Natural killer cell (primary cell): ENCODE data around the gene LYPD4. TPM values are rescaled to one million over a fixed set of nuclear protein-coding genes. Genes with fewer than 3 reads are reported as not detected.
A peak's percentile ranks its signal among the peaks of the same experiment; 100 is the strongest.

Source experiments
- ATAC-seq, 3 donors: fragments of 150-1000 bp in 2 of 3; fragments of 200-7000 bp in 1 of 3; cut with Tn5 transposase; 1 replicate in 1 of 3; 2 replicates in 2 of 3; pipeline ENCODE4 v1.10.0; 2021; ENCODE audit warnings: mild to moderate bottlenecking in 2 of 3, moderate library complexity in 2 of 3
- DNase-seq, 2 donors: peaks; one replicate each; pipeline versions ENCODE4 v3.0.0 to v3.0.0-alpha.2; 2013 to 2021; ENCODE audit warnings: mixed read lengths in 1 of 2
- H3K27ac ChIP-seq: one replicate; pipeline ENCODE4 v1.5.1; 2013; ENCODE audit warnings: mild to moderate bottlenecking, low read length
- H3K27me3 ChIP-seq: one replicate; pipeline ENCODE4 v1.6.1; 2013; ENCODE audit warnings: low read length; ENCODE audit not compliant: control insufficient read depth, insufficient read depth
- H3K36me3 ChIP-seq: one replicate; pipeline ENCODE4 v1.6.1; 2013; ENCODE audit warnings: low read length; ENCODE audit not compliant: control insufficient read depth, insufficient read depth
- H3K4me1 ChIP-seq: one replicate; pipeline ENCODE4 v1.6.1; 2013; ENCODE audit warnings: low read length; ENCODE audit not compliant: control insufficient read depth, insufficient read depth
- H3K4me3 ChIP-seq: one replicate; pipeline ENCODE4 v1.5.1; 2013; ENCODE audit warnings: low read length
- H3K9me3 ChIP-seq: one replicate; pipeline ENCODE4 v1.6.1; 2013; ENCODE audit warnings: low read length; ENCODE audit not compliant: control insufficient read depth, insufficient read depth
- H3K27ac Mint-ChIP-seq, 2 donors: one replicate each; pipeline ENCODE4 v1.8.0; 2022; ENCODE audit warnings: mild to moderate bottlenecking in 2 of 2, mixed read lengths in 2 of 2, moderate library complexity in 1 of 2
- H3K27me3 Mint-ChIP-seq, 2 donors: one replicate each; pipeline ENCODE4 v1.8.0; 2022; ENCODE audit warnings: low read depth in 2 of 2, mixed read lengths in 2 of 2
- H3K36me3 Mint-ChIP-seq: one replicate; pipeline ENCODE4 v1.8.0; 2022; ENCODE audit warnings: mixed read lengths
- H3K4me1 Mint-ChIP-seq, 2 donors: one replicate each; pipeline ENCODE4 v1.8.0; 2022; ENCODE audit warnings: mixed read lengths in 2 of 2
- H3K4me3 Mint-ChIP-seq: one replicate; pipeline ENCODE4 v1.8.0; 2022; ENCODE audit warnings: mild to moderate bottlenecking, moderate library complexity, mixed read lengths
- H3K9me3 Mint-ChIP-seq, 2 donors: one replicate each; pipeline ENCODE4 v1.8.0; 2022; ENCODE audit warnings: mixed read lengths in 2 of 2
- WGBS: methylation state at CpG from one replicate; pipeline ENCODE4 v1.1.7; 2013; ENCODE audit warnings: missing lambda C conversion rate; ENCODE audit not compliant: insufficient coverage; 5-methylcytosine and 5-hydroxymethylcytosine counted together
- intact Hi-C: fragments of 100-400 bp; cut with micrococcal nuclease; formaldehyde crosslinking; loops from one replicate; pipeline ENCODE4 v1.14.2; 2022
- total RNA-seq, 4 donors: library from RNA; stranded (reverse); fragments of 120-200 nt in 1 of 4; gene quantifications; one replicate each; pipeline versions ENCODE4 v1.2.3 to v1.2.4, GENCODE V29; 2013 to 2022
- TF ChIP-seq, protein P1 (sequence below): fragments of 200-600 bp; IDR thresholded peaks from one replicate; pipeline ENCODE4 v1.8.0; 2022; ENCODE audit warnings: antibody characterized with exemption

The LYPD4 gene
- total RNA-seq, 3 donors from 2014 or later (not counting 1 experiment from before 2014, with no cell fraction given), result not detected

DNA sequence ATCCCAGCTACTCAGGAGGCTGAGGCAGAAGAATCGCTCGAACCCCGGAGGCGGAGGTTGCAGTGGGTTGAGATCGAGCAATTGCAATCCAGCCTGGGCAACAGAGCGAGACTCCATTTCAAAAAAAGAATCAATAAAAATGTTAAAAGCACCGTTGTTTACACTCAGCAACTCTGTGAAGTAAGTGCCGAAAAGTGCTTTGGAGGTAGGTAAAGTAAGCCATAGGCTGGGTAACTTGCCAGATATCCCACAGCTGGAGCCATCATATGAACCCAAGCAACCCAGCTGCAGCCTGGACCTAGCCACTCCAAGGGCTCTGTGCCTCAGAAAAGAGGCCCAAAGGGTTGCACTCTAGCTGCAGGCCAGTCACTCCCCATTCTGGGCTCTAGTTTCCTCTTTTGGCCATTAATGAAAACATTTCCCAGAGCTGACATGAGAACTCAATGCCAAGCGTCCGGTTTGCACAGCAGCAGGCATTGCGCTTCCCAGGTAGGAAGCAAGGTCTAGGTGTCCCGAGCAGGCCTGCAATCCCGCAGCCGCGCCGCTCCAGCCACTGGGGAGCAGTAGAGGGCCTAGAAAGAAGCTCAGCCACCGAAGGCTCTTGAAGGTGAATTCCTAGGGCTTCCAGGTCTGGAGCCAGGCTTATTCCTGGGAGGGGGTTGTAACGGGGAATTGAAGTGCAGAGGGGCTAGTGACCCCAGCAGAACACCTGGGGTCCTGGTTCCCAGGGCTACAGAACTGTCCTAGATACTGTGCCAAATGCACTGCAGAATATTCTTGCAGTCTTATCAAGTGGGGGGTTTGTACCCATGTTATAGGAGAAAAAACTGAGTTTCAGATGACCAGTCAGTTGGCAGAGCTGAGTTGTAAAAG lies 28.5 kb upstream of the LYPD4 start:
- peaks cover 39 to 64% of the 10 kb centered on the region in 2 donors for H3K4me1 Mint-ChIP-seq
- H3K27ac Mint-ChIP-seq, result peak overlapping the region; percentile 95 to 97
- TF ChIP-seq, protein P1, sequence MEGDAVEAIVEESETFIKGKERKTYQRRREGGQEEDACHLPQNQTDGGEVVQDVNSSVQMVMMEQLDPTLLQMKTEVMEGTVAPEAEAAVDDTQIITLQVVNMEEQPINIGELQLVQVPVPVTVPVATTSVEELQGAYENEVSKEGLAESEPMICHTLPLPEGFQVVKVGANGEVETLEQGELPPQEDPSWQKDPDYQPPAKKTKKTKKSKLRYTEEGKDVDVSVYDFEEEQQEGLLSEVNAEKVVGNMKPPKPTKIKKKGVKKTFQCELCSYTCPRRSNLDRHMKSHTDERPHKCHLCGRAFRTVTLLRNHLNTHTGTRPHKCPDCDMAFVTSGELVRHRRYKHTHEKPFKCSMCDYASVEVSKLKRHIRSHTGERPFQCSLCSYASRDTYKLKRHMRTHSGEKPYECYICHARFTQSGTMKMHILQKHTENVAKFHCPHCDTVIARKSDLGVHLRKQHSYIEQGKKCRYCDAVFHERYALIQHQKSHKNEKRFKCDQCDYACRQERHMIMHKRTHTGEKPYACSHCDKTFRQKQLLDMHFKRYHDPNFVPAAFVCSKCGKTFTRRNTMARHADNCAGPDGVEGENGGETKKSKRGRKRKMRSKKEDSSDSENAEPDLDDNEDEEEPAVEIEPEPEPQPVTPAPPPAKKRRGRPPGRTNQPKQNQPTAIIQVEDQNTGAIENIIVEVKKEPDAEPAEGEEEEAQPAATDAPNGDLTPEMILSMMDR, result peak; percentile 82
- H3K36me3 Mint-ChIP-seq, result no peaks in the 10 kb centered on the region
- DNase-seq, result peak; percentile 68 to 81
- H3K9me3 Mint-ChIP-seq, result no peaks in the 10 kb centered on the region
- no peaks in the 10 kb centered on the region for H3K27me3 ChIP-seq
- no peaks in the 10 kb centered on the region for H3K27me3 Mint-ChIP-seq
- no peak overlapping the region for H3K4me3 ChIP-seq
- WGBS, result 45% methylated on average over 18 of the region's 18 CpGs
- ATAC-seq, result peak in 1 of 3 donors; percentile 19
- peaks cover 26% of the 10 kb centered on the region for H3K36me3 ChIP-seq
- no peaks in the 10 kb centered on the region for H3K9me3 ChIP-seq
- peak overlapping the region; percentile 76 for H3K4me3 Mint-ChIP-seq
- intact Hi-C loops, result loop anchor here (1.0 kb wide), 3 partner anchors 14 to 78 kb away; no protein-coding TSS in a partner anchor
- H3K27ac ChIP-seq, result peak overlapping the region; percentile 79
- H3K4me1 ChIP-seq, result peaks cover 100% of the 10 kb centered on the region

- WGBS, result 76% methylated on average over 12 of the region's 12 CpGs
- TF ChIP-seq, protein P1, result no peak
- ATAC-seq, result no peak
- Histone ChIP-seq H3K27ac (peak overlapping the region; percentile 79), H3K36me3 (peaks cover 27% of the 10 kb centered on the region), H3K27me3 (no peaks in the 10 kb centered on the region), H3K9me3 (no peaks in the 10 kb centered on the region), H3K4me1 (peaks cover 94% of the 10 kb centered on the region), H3K4me3 (no peak overlapping the region)
- Mint-ChIP-seq H3K9me3 (no peaks in the 10 kb centered on the region), H3K27ac (peak overlapping the region; percentile 95 to 97), H3K27me3 (no peaks in the 10 kb centered on the region), H3K4me1 (peaks cover 36 to 63% of the 10 kb centered on the region in 2 donors), H3K4me3 (peak overlapping the region; percentile 50), H3K36me3 (no peaks in the 10 kb centered on the region)
- intact Hi-C loops, result no loop called here
- peak in 1 of 2 donors; percentile 20 for DNase-seq
Measured at GRCh38 chr19:41872384-41872774, 27.9 kb upstream of the LYPD4 start.

DNA sequence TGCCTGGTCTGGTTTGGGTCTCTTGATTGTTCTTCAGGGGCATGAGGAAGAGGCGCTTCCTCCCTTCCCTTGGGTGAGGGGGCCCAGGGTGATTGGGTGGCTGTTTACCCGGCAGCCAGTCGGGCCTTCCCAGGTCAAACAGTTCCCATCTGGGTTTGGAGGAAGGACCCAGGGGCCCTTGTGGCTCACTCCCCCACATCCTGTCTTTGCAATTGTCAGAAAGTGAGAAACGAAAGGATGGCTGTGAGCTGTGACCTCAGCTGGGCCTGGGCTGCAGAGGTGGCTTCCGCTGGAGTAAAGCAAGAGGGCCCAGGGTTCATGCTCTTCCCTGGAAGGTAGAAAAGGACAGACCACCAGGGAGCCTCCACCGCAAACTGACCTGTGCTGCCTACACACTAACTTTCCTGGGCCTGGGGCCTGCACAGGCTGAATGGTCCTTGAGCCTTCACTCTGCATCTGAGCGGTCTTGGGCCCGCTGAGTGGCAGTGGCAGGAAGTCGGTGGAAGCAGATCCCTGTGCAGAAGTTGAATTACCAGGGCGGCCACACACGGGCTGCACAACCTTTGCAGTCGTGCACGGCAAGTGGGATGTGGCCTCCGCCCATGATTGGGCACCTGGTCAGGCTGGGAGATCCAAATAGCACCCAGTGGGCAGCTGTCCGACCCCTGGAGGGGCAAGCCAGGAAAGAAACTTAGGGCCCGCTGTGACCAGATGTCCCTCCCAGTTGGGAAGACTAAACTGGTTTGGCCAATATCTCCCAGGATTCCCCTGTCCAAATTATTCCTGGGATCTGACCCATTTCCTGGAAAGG lies 27.3 kb upstream of the LYPD4 start:
- Histone ChIP-seq H3K27me3 (no peaks in the 10 kb centered on the region), H3K4me1 (peaks cover 88% of the 10 kb centered on the region), H3K9me3 (no peaks in the 10 kb centered on the region), H3K36me3 (peaks cover 27% of the 10 kb centered on the region), H3K27ac (peak overlapping the region; percentile 79), H3K4me3 (no peak overlapping the region)
- Mint-ChIP-seq H3K9me3 (no peaks in the 10 kb centered on the region), H3K27me3 (no peaks in the 10 kb centered on the region), H3K27ac (peak overlapping the region; percentile 95 to 97), H3K4me1 (peaks cover 36 to 57% of the 10 kb centered on the region in 2 donors), H3K36me3 (no peaks in the 10 kb centered on the region), H3K4me3 (peak overlapping the region; percentile 85)
- intact Hi-C loops, result loop anchor here (1.0 kb wide), 1 partner anchor 11 kb away; the partner anchor contains the start of gene RPS19
- ATAC-seq (peak; percentile 46 to 62 (median 58)), DNase-seq (peak; percentile 60 to 87)
- 7% methylated on average over 16 of the region's 16 CpGs for WGBS
- TF ChIP-seq, protein P1, result no peak
